ENCODE measurements around the gene WFIKKN2.

GRCh38 chr17:50808413-50808812 lies 27.0 kb upstream of the WFIKKN2 start:
- TF ChIP-seq, protein P1, sequence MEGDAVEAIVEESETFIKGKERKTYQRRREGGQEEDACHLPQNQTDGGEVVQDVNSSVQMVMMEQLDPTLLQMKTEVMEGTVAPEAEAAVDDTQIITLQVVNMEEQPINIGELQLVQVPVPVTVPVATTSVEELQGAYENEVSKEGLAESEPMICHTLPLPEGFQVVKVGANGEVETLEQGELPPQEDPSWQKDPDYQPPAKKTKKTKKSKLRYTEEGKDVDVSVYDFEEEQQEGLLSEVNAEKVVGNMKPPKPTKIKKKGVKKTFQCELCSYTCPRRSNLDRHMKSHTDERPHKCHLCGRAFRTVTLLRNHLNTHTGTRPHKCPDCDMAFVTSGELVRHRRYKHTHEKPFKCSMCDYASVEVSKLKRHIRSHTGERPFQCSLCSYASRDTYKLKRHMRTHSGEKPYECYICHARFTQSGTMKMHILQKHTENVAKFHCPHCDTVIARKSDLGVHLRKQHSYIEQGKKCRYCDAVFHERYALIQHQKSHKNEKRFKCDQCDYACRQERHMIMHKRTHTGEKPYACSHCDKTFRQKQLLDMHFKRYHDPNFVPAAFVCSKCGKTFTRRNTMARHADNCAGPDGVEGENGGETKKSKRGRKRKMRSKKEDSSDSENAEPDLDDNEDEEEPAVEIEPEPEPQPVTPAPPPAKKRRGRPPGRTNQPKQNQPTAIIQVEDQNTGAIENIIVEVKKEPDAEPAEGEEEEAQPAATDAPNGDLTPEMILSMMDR (conservative IDR thresholded peaks at IDR 0.05 in 1 of 2, IDR thresholded peaks at IDR 0.05 in 1 of 2; ENCODE audit: low read depth in 1 of 2, low read length in 2 of 2): no peak
- no peak for TF ChIP-seq EZH2 (IDR thresholded peaks at IDR 0.05; ENCODE audit: low read length, missing control alignments)
